Cerebellar cortex (tissue), 1 donor: ENCODE results near the gene SLC22A23.
"Not testable (repeated sequence)": the region's sequence is repeated elsewhere in the genome, so short reads cannot be mapped to it uniquely, and the experiment has no call there.

ENCODE experiments used
- DNase-seq: peaks from one replicate; pipeline ENCODE4 v3.0.0-alpha.2; 2015; ENCODE audit warnings: low spot score

Gene SLC22A23

GRCh38 chr6:3263096-3263495 is 193.8 kb downstream of the SLC22A23 start:
- no peak for DNase-seq

- no peak for DNase-seq
Measured at GRCh38 chr6:3261921-3262320, 194.9 kb downstream of the SLC22A23 start.

DNA sequence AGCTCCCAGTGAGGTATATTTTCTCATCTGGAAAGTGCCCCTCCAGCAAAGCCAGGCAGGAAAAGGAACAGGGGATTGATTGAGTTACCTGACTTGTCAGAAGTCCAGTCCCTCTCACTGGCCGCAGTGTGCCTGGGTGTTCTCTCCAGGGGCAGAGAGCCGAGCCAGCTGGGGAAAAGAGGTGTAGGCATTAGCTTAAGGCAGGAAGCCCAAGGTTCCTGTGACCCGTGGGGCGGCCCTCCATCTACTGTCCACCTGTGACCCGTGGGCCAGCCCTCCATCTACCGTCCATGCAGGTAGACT is 195.4 kb downstream of the SLC22A23 start:
- DNase-seq: no peak

GRCh38 chr6:3260772-3261517 is 195.9 kb downstream of the SLC22A23 start:
- no peak for DNase-seq

- no peak for DNase-seq
Measured at GRCh38 chr6:3260296-3260695, 196.6 kb downstream of the SLC22A23 start.

DNA sequence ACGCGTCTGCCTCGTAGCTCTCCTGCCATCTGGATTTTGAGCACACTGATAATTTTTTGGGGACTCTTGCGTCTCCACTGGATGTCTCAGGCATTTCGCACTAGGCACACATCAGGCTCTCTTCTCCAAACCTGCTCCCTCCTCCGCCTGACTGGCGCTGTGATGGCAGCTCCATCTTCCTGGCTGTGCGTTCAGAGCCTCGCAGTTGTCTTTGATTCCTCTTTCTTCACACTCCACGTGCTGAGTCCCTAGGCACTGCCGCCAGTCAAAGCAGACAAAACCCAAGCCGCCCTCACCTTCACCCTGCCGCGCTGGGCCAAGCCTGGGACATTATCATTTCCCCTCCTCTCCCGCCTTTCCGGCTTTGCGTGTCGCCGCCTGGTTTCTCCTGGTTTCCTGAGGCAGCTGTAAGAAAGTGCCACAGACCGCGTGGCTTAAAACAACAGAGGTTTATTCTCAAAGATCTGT is 197.3 kb downstream of the SLC22A23 start:
- DNase-seq: peak; percentile 60

- DNase-seq: peak; percentile 85
Measured at GRCh38 chr6:3258720-3259490, 197.9 kb downstream of the SLC22A23 start, which contains the start of gene PSMG4. PSMG4 (plus strand) TSS chr6:3258947; CDS start chr6:3259023, 76 bp downstream.

- no peak for DNase-seq
Measured at GRCh38 chr6:3258201-3258600, 198.6 kb downstream of the SLC22A23 start.

DNA sequence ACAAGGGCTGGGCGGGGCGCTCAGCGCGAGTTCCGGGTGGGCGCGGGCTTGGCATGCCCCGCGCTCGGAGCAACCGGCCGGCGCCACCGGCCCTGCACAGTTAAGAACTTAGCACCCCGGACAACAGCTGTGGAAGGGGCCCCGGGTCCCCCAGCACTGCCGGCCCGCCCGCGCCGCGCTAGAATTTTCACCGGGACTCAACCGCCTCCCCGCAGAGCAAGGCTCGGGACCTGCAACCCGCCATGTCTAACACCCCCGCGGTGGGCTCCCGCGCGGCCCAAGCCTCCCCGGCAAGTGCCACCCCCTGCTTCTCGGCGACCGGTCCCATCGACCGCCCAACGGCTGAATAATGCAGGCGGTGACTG is 203.3 kb downstream of the SLC22A23 start:
- DNase-seq: no peak

- no peak for DNase-seq
Measured at GRCh38 chr6:3252861-3253596, 203.8 kb downstream of the SLC22A23 start.

GRCh38 chr6:3252369-3252768 is 204.5 kb downstream of the SLC22A23 start:
- DNase-seq: no peak

- peak; percentile 94 for DNase-seq
Measured at GRCh38 chr6:3251462-3252314, 205.2 kb downstream of the SLC22A23 start.

- peak; percentile 49 for DNase-seq
Measured at GRCh38 chr6:3250231-3250675, 206.6 kb downstream of the SLC22A23 start.

DNA sequence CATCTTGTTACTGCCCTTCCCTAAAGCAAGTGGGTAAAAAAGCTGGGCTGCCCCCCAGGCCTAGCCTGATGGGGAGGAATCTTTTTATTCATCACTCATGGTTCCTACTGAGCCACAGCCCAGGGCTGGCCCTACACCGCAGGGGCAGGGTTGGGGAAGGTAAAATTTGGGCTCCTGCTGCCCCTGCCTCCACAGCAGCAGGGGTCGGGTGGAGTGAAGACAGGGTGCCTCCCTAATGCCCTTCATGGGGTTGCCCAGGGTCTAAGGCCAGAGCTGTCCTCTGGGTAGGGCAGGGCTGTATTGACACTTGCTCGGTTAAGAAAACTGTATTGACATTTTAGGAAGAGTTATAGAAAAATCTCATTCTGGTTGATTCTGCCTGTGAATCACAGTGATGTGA is 207.0 kb downstream of the SLC22A23 start:
- no peak for DNase-seq

GRCh38 chr6:3247255-3248146 is 209.3 kb downstream of the SLC22A23 start:
- DNase-seq: peak; percentile 82

GRCh38 chr6:3245216-3245615 is 211.6 kb downstream of the SLC22A23 start:
- DNase-seq: no peak

GRCh38 chr6:3244832-3245161 is 212.1 kb downstream of the SLC22A23 start:
- not testable (repeated sequence) for DNase-seq

DNA sequence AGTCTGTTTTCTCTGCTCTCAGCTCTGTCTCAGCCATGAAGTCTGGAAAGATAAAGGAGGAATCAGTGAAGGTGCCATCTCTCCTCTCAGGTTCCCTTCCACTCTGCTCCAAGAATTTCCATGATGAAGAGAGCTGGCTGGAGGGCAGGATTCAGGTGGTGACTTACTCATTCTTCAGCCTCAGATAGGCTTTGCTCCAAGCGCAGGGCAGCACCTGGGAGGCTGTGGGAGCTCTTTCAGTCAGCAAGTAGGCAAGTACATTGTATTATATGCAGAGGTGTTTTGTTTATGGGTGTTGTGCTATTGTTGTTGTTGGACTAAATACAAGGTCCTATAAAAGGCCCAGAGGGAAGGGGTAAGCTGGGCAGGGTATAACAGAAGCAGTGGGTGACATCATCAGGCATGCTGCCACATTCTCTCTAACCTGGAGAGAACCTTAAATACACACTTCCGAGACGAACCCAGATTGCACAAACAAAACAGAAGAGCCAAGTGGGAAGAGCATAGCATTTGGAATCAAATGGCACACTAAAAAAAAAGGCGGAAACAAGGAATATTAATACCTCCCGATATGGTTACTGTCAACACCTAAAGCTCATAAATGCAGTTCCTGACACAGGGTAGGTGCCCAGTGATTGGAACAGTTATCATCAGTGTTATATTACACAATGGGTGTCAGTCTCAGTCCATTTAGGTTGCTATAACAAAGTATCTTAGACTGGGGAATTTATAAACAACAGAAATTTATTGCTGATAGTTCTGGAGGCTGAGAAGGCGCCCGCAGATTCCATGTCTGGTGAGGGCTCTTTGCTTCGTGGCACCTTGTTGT is 212.6 kb downstream of the SLC22A23 start:
- no peak for DNase-seq

DNA sequence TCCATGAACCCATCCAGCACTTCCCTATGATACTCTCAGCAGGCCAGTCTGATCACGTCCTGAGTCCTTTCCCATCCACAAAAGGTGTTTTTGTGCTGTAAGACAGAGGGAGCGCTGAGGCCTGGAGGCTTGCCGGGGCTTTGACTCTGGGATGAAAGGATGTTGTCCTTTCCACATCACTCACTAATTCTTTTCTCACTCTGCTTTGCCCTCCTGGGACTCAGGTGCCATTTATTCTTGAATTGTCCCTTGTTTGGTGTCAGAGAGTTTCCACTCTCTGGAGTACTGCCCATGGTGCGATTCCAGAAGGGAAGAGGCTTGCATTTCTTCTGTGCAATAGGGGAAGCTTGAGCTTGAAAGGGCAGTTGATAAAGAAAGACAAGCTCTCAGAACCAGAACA is 214.1 kb downstream of the SLC22A23 start:
- no peak for DNase-seq

DNA sequence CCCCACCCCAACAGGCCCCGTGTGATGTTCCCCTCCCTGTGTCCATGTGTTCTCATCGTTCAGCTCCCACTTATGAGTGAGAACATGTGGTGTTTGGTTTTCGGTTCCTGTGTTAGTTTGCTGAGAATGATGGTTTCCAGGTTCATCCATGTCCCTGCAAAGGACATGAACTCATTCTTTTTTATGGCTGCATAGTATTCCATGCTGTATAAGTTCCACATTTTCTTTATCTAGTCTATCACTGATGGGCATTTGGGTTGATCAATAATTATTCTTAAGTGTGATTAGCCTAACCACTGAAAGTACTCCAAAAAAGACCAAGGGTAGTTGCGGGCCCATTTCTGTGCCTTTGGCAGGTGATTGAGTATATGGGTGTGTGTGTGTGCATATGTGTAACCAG is 215.1 kb downstream of the SLC22A23 start:
- DNase-seq: not testable (repeated sequence)
